Right renal pelvis (tissue), 4 donors: ENCODE results near the gene FUOM. TPM values are rescaled to one million over a fixed set of nuclear protein-coding genes. Genes with fewer than 3 reads are reported as not detected.
"Not testable (repeated sequence)": the region's sequence is repeated elsewhere in the genome, so short reads cannot be mapped to it uniquely, and the experiment has no call there.

Source experiments
- DNase-seq, 4 donors: peaks; one replicate each; pipeline ENCODE4 v3.0.0-alpha.2; 2013; ENCODE audit warnings: low read depth in 4 of 4, low spot score in 3 of 4, missing footprints in 1 of 4
- polyA plus RNA-seq, 4 donors: library from polyadenylated mRNA; unstranded; fragments of 120-200 nt; gene quantifications; one replicate each; pipeline ENCODE4 v1.2.1, GENCODE V29; 2013; ENCODE audit not compliant: insufficient read length in 4 of 4

The FUOM gene
- polyA plus RNA-seq, 4 donors: 14.7 to 28.7 (median 18.1) TPM

- DNase-seq: no peak
These were observed 31.4 kb upstream of the FUOM start for GRCh38 chr10:133388973-133389818.

- no peak for DNase-seq
These were observed 30.6 kb upstream of the FUOM start for GRCh38 chr10:133388236-133388972.

- DNase-seq: not testable (repeated sequence)
These were observed 29.1 kb upstream of the FUOM start for GRCh38 chr10:133386951-133387350.

- no peak for DNase-seq
These were observed 27.4 kb upstream of the FUOM start for GRCh38 chr10:133385214-133385613.

GRCh38 chr10:133384071-133384470, 26.3 kb upstream of the FUOM start:
- DNase-seq: no peak

- DNase-seq: no peak
These were observed 25.7 kb upstream of the FUOM start for GRCh38 chr10:133383551-133383950.

GRCh38 chr10:133381036-133381435, 23.2 kb upstream of the FUOM start:
- no peak for DNase-seq

- DNase-seq: no peak
These were observed 22.2 kb upstream of the FUOM start for GRCh38 chr10:133379801-133380666.

GRCh38 chr10:133379152-133379800, 21.5 kb upstream of the FUOM start, which contains the start of gene PAOX:
PAOX (plus strand) TSS chr10:133379262; CDS start chr10:133379317, 55 bp downstream.
- peak in 1 of 4 donors; percentile 48 for DNase-seq

- peak in 2 of 4 donors; percentile 48 to 65 for DNase-seq
These were observed 20.7 kb upstream of the FUOM start for GRCh38 chr10:133378251-133379096.

- DNase-seq: no peak
These were observed 20.0 kb upstream of the FUOM start for GRCh38 chr10:133377818-133378250.

- no peak for DNase-seq
These were observed 19.4 kb upstream of the FUOM start for GRCh38 chr10:133377025-133377817.

GRCh38 chr10:133376183-133376582, 18.4 kb upstream of the FUOM start:
- not testable (repeated sequence) for DNase-seq

GRCh38 chr10:133375357-133376115, 17.7 kb upstream of the FUOM start:
- no peak for DNase-seq

- peak; percentile 86 to 92 (median 90) for DNase-seq
These were observed 15.6 kb upstream of the FUOM start, which contains the start of gene ECHS1 for GRCh38 chr10:133373174-133374090. ECHS1 (minus strand) TSS chr10:133373354; CDS start chr10:133373333, 21 bp downstream.

GRCh38 chr10:133372507-133372906, 14.7 kb upstream of the FUOM start:
- DNase-seq: no peak
